Tibial artery (tissue), 4 donors: ENCODE data around the gene OBSCN.

Source experiments
- DNase-seq, 2 donors: peaks; one replicate each; pipeline ENCODE4 v3.0.0-alpha.2; 2019
- H3K27ac ChIP-seq, 2 donors: fragments of 200-600 bp; sonication (generic) in 1 of 2; 1 replicate in 1 of 2; 2 replicates in 1 of 2; pipeline ENCODE4 v1.5.1; 2018 to 2019; ENCODE audit warnings: mild to moderate bottlenecking in 1 of 2
- H3K27me3 ChIP-seq, 2 donors: fragments of 200-600 bp; sonication (generic) in 1 of 2; one replicate each; pipeline versions ENCODE4 v1.5.1 to v1.6.0; 2016 to 2019
- H3K36me3 ChIP-seq, 3 donors: fragments of 200-600 bp; sonication (generic) in 2 of 3; one replicate each; pipeline ENCODE4 v1.5.1; 2016 to 2019; ENCODE audit warnings: mild to moderate bottlenecking in 2 of 3
- H3K4me1 ChIP-seq, 4 donors: fragments of 200-600 bp; sonication (generic) in 2 of 4; 1 replicate in 3 of 4; 2 replicates in 1 of 4; pipeline ENCODE4 v1.5.1; 2016 to 2019
- H3K4me3 ChIP-seq, 2 donors: fragments of 200-600 bp; sonication (generic) in 1 of 2; 1 replicate in 1 of 2; 2 replicates in 1 of 2; pipeline ENCODE4 v1.5.1; 2018 to 2019; ENCODE audit warnings: mild to moderate bottlenecking in 2 of 2
- H3K9me3 ChIP-seq, 3 donors: fragments of 200-600 bp; sonication (generic) in 1 of 3; one replicate each; pipeline ENCODE4 v1.5.1; 2016 to 2019
- CTCF ChIP-seq, 2 experiments: fragments of 200-600 bp in 1 of 2; fragments of 450-650 bp in 1 of 2; IDR thresholded peaks; one replicate each; pipeline ENCODE4 v1.5.1; 2017 to 2019; ENCODE audit warnings: antibody characterized with exemption in 2 of 2, mild to moderate bottlenecking in 1 of 2, moderate library complexity in 1 of 2
- intact Hi-C: fragments of 100-400 bp; cut with DNase I; formaldehyde crosslinking; loops from one replicate; pipeline ENCODE4 v1.15.0; 2023; ENCODE audit warnings: low total_unique reads

Gene OBSCN

GRCh38 chr1:228207851-228208821 lies at the start of gene OBSCN:
Gene OBSCN, plus strand, starts transcription at chr1:228208044. Its CDS starts 3,740 bp downstream, at chr1:228211784.
- Histone ChIP-seq H3K27me3 (peaks cover 0 to 58% of the 10 kb centered on the region in 2 donors), H3K4me3 (no peak within 1 kb of the TSS), H3K36me3 (no peaks in the 10 kb centered on the region), H3K4me1 (peaks cover 0 to 10% (median 8%) of the 10 kb centered on the region in 4 donors), H3K9me3 (no peaks in the 10 kb centered on the region), H3K27ac (no peak within 1 kb of the TSS)
- intact Hi-C loops: no loop called here
- peak in 1 of 2 donors; percentile 55 for DNase-seq
- TF ChIP-seq CTCF (IDR thresholded peaks at IDR 0.05): no peak

- peaks cover 0 to 60% of the 10 kb centered on the region in 2 donors for H3K27me3 ChIP-seq
- peaks cover 0 to 11% (median 2%) of the 10 kb centered on the region in 4 donors for H3K4me1 ChIP-seq
- H3K9me3 ChIP-seq: no peaks in the 10 kb centered on the region
- no peaks in the 10 kb centered on the region for H3K36me3 ChIP-seq
- TF ChIP-seq CTCF (IDR thresholded peaks at IDR 0.05): no peak
- H3K27ac ChIP-seq: no peak overlapping the region
- no peak for DNase-seq
- no peak overlapping the region for H3K4me3 ChIP-seq
- intact Hi-C loops: no loop called here
These were observed 49.5 kb upstream of the OBSCN start for GRCh38 chr1:228158151-228159007.

- H3K9me3 ChIP-seq: no peaks in the 10 kb centered on the region
- H3K4me1 ChIP-seq: peaks cover 0 to 11% (median 2%) of the 10 kb centered on the region in 4 donors
- no peak overlapping the region for H3K4me3 ChIP-seq
- DNase-seq: no peak
- H3K27me3 ChIP-seq: peaks cover 0 to 60% of the 10 kb centered on the region in 2 donors
- TF ChIP-seq CTCF (IDR thresholded peaks at IDR 0.05): no peak
- H3K27ac ChIP-seq: no peak overlapping the region
- no peaks in the 10 kb centered on the region for H3K36me3 ChIP-seq
- intact Hi-C loops: no loop called here
These were observed 48.7 kb upstream of the OBSCN start for GRCh38 chr1:228159008-228159665.

- no peaks in the 10 kb centered on the region for H3K9me3 ChIP-seq
- no peaks in the 10 kb centered on the region for H3K36me3 ChIP-seq
- no peak overlapping the region for H3K4me3 ChIP-seq
- intact Hi-C loops: loop anchor here (10.0 kb wide), 2 partner anchors 55 to 425 kb away; partner anchors contain the start of genes C1orf35, JMJD4, MRPL55 and SNAP47
- DNase-seq: no peak
- H3K4me1 ChIP-seq: peaks cover 0 to 17% (median 7%) of the 10 kb centered on the region in 4 donors
- H3K27ac ChIP-seq: no peak overlapping the region
- TF ChIP-seq CTCF (IDR thresholded peaks at IDR 0.05): no peak
- H3K27me3 ChIP-seq: peaks cover 0 to 60% of the 10 kb centered on the region in 2 donors
These were observed 47.6 kb upstream of the OBSCN start for GRCh38 chr1:228160201-228160761.

GRCh38 chr1:228161362-228161761 lies 46.5 kb upstream of the OBSCN start:
- Histone ChIP-seq H3K4me1 (peaks cover 0 to 19% (median 8%) of the 10 kb centered on the region in 4 donors), H3K9me3 (no peaks in the 10 kb centered on the region), H3K4me3 (no peak overlapping the region), H3K36me3 (no peaks in the 10 kb centered on the region), H3K27me3 (peaks cover 0 to 59% of the 10 kb centered on the region in 2 donors), H3K27ac (no peak overlapping the region)
- intact Hi-C loops: loop anchor here (10.0 kb wide), 2 partner anchors 57 to 427 kb away; partner anchors contain the start of genes C1orf35, JMJD4, MRPL55 and SNAP47
- DNase-seq: no peak
- TF ChIP-seq CTCF (IDR thresholded peaks at IDR 0.05): no peak
